NB4 (cell line): ENCODE results near the gene BAIAP2.

ENCODE experiments used
- MYC ChIP-seq: IDR thresholded peaks from 2 replicates; pipeline ENCODE4 v1.6.1; 2011; ENCODE audit warnings: low read depth, low read length
- POLR2A ChIP-seq: IDR thresholded peaks from 2 replicates; pipeline ENCODE4 v1.6.1; 2011; ENCODE audit warnings: mild to moderate bottlenecking; ENCODE audit not compliant: insufficient read length; ENCODE audit errors: extremely low read depth
- TF ChIP-seq, protein P1 (sequence below): IDR thresholded peaks from one replicate; pipeline ENCODE4 v1.5.1; 2012; ENCODE audit warnings: low read depth, low read length
- TF ChIP-seq, protein P2 (sequence below): IDR thresholded peaks from 2 replicates; pipeline ENCODE4 v1.6.1; 2011; ENCODE audit warnings: low read depth, low read length

DNA sequence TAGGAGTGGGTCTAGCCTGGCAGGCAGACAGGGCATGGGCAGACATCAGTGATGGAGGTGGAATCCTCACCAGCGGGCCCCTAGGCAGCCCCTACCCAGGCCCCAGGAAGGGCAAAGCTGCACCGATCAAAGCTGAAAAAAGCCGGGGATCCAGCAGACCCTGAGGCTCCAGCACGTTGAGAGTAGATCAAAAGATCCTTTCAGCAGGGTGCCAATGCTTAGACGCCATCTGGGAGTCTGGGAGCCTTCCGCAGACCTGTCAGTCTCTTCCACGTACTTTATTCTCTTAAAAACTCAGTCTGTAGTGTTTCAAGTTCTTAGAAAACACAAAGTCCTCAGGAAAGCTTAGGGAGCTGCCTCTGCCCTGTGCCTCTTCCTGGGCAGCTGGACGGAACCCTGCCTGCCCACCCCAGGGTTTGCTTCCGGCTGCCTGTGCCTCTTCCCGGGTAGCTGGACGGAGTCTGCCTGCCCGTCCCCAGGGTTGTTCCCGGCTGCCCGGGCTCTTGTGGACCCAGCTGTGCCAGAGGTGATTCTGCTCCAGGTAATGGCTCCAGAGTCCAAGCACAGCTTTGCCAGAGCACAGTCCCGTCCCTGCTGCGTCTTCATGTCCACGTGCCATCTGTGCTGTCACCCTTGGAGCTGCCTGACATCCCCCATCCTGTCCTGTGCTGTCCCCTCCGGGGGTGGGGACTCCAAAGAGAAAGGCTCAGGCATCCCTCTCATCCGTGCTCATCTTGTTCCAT lies 79.6 kb downstream of the BAIAP2 start:
- TF ChIP-seq, protein P1, sequence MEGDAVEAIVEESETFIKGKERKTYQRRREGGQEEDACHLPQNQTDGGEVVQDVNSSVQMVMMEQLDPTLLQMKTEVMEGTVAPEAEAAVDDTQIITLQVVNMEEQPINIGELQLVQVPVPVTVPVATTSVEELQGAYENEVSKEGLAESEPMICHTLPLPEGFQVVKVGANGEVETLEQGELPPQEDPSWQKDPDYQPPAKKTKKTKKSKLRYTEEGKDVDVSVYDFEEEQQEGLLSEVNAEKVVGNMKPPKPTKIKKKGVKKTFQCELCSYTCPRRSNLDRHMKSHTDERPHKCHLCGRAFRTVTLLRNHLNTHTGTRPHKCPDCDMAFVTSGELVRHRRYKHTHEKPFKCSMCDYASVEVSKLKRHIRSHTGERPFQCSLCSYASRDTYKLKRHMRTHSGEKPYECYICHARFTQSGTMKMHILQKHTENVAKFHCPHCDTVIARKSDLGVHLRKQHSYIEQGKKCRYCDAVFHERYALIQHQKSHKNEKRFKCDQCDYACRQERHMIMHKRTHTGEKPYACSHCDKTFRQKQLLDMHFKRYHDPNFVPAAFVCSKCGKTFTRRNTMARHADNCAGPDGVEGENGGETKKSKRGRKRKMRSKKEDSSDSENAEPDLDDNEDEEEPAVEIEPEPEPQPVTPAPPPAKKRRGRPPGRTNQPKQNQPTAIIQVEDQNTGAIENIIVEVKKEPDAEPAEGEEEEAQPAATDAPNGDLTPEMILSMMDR, result no peak
- no peak for TF ChIP-seq POLR2A
- TF ChIP-seq, protein P2, sequence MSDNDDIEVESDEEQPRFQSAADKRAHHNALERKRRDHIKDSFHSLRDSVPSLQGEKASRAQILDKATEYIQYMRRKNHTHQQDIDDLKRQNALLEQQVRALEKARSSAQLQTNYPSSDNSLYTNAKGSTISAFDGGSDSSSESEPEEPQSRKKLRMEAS, result no peak
- no peak for TF ChIP-seq MYC
